HG03025 (cell line): ENCODE results near the gene B4GALT1.

Experiments
- ATAC-seq: cut with Tn5 transposase; IDR thresholded peaks from one replicate; pipeline ENCODE4 v1.9.1; 2021; ENCODE audit warnings: mild to moderate bottlenecking, moderate library complexity; ENCODE audit not compliant: unreplicated experiment, low FRiP score

Gene B4GALT1

DNA sequence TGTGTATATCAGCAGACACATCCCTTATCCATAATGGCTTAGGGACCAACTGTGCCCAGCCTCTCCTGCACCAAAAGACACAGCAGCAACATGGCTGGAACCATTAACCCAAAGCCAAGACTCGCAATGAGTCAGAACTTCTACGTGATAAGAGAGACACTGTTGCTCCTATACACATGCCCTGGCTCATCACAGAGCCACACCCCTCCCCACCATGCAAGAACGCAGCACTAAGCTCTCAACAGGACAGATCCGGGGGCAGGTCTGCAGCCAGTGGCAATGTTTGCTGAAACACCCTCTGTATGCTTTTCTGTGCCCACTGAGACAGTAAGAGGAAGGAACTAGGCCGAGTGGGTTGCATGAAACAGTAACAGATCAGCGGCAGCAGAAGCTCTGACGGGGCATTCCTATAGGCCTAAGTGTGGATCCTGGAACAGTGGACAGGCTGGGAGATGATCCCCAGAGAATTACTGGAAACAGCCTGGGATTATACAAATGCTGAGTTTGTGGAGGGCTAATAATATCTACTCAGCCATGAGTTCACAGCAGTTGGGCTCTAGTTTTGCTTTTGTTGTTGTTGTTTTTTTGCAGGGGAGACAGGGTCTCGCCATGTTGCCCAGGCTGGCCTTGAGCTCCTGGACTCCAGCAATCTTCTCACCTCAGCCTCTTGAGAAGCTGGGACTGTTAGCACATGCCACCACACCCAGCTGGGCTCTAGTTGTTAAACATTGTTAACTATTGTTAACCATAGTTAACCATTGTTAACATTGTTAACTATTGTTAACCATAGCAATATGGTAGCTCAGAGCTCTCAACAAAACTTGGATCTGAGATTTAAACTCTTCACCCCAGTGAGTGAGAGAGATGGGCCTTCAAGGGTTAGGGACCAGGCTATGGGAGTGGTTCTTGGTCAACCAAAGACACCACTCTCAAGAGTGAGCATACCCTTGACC is 41.0 kb downstream of the B4GALT1 start:
- no peak for ATAC-seq

DNA sequence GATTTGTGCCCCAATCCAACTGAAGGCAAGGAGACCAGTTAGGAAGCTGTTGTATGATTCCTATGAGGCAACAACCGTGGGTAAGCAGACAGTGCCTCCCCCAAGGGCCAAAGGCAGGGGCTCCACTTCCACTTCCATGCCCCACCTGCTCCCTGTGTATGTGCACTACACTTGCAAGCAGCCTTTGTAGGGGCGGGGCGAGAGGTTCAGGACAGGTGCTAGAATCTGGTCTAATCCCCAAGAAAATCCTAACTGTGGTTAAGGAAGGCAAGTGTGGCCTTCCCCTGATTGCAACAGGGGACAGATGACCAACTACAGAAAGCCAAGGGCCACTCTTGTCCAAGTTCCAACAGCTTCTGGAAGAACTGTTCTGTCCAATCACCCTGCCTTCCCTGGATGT is 41.7 kb downstream of the B4GALT1 start:
- ATAC-seq, result no peak

DNA sequence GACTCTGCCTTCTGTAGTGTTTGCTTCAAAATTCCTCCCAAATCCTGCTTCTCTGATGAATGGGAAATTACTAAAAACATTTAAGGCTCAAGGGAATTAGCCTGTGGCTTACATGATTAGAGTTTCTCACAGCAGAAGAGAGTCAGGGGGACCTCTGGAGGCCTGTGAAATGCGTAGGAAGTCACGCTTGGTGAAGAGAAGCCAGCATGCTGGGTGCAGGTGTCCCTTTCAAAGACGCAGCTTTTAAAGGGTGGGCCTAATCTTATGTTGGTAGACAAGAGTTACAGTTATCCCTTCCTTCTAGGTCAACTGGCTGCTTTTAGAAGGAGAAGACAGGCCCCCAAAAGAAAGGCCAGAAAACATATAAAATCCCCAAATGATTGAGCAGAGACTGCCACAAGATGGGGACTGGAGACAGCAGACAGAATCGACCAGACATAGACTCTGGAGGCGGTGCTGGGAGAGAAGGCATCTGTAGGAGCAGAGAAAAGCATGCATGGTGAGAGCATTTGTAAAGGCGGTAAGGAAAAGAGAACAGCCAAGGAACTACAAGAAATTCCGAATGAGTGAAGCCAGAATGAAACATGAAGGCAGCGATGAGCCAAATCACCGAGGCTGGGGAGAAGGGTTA is 42.3 kb downstream of the B4GALT1 start:
- ATAC-seq, result no peak

DNA sequence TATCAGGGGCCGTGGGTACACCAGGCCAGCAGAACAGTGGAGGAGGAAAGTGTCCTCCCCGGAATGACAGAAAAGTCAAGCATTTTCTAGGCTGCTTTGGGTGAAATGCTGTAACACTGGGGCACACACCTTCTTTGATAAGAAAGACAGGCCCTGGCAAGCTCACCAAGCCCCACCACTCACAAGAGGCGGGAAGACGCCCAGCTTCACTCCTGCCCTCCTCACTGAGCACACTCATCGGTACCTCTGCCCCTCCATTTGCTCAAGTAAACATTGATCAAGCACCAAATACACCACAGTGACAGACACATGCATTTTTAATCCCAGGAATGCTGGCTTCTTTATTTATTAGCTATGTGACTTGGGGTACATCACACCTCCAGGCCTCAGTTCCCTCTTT is 43.1 kb downstream of the B4GALT1 start:
- no peak for ATAC-seq

DNA sequence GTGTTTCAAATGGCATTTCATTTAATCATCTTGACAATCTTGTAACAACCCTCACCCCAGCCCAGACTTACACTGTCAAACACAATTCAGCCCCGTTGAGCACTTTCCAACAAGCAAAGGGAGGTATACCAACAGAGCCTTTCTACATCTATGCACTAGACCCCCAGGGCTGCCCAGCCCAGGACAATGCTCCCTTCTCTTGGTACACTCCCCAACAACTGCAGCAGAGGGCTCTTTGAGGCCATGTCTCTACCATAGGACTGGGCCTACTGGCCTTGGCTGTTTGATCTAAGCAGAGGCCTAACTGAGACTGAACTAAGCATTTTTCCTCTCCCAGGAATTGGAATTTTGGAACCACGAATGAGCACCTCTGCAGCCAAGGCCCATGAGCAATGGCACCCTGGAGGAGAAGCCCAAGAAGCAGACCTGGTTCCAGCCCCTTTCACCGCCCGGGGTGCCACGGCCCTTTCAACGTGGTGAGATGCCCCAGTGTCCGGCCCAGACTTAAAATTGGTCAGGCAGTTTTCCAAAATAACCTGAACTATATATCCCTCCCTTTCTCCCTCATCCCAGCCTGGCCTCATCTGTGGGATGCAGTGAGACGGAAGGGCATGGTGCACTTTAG is 43.6 kb downstream of the B4GALT1 start:
- ATAC-seq, result no peak

DNA sequence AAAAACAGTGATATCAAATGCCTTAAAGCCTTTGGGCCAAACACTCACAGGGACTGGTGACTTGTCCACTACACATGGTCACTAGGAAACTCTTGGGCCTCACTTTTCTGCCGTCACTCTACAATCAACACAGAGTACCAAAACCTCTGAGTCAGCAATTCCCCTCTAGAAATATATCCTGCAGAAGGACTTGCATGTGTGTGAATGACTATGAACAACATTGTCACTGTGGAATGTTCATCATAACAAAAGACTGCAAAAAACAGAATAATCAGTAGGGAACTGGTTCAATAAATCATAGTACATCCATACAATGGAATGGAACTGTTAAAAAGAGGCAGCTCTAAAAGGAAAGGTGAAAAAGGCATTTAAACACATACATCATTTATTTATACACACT is 46.5 kb downstream of the B4GALT1 start:
- no peak for ATAC-seq

DNA sequence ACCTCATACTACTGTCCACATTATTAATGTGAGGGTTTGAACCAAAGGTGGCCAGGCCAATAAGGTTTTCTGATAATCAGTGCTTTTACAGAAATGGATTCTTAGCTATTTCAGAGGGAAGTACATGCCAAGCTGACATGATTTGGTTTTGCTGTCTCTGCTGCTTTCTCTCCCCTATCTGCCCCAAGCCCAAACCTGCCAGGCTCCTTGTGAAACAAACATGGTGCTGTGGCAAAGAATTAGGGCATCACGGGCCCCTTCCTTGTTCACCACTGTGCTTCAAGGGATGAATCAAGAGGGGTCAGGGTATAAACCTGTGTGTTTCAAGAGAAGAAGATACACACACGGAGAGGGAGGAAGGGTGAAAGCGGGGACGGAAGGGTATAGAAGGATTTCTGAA is 49.3 kb downstream of the B4GALT1 start:
- ATAC-seq, result no peak

DNA sequence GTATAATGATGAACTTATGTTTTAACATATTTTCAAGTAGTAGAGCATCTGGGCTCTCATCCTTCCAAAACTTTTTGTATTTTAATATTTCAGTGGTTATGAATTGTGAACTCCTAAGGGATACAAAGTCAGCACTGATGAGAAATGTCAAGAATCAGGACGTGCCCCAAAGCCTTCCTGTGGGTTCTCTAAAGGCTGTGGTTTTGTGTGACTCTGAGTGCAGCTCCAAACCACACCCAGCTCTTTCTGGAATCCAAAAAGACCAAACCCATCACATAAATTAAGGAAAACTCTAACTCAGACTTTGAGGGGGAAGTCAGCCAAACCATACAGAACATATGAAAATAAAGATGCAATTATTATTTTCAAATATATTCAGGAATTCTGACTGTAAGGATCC is 49.8 kb downstream of the B4GALT1 start:
- ATAC-seq, result no peak

DNA sequence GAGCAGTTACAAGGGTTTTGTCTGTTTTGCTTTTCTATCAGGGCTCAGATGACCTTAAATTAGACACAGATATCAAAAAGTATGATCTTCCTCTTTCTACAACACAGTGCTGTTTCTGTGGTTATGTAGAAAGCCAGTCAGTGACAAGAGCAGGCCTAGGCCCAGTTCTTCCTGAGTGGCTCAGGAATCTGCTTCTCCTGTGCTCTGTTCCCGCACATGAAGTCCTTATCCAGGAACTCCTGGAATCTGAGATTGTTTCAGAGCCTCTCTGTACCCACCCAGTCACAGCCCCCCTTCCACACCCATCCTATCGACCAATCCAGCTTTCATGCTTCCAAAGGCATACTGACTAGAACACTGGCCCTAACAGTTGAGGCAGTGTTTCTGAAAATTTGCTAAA is 50.3 kb downstream of the B4GALT1 start:
- ATAC-seq, result no peak

DNA sequence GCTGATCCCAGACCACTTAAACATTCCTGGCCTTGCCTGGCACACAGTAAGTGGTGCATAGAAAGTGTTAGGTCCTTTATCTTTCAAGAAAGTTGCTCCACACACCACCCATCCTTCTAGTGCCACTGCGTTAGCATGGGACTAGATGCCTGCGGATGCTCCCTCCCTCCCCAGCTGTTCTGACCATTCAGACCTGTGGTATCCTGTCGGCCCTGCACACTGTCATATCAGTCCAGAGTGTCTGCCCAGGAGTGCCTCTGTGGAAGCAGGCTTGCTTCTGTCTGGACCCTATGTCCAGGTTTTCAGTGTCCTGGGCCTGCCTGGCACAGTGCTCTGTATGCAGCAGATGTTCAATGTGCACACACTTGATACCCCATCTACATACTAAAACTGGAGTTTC is 52.4 kb downstream of the B4GALT1 start:
- ATAC-seq, result no peak

DNA sequence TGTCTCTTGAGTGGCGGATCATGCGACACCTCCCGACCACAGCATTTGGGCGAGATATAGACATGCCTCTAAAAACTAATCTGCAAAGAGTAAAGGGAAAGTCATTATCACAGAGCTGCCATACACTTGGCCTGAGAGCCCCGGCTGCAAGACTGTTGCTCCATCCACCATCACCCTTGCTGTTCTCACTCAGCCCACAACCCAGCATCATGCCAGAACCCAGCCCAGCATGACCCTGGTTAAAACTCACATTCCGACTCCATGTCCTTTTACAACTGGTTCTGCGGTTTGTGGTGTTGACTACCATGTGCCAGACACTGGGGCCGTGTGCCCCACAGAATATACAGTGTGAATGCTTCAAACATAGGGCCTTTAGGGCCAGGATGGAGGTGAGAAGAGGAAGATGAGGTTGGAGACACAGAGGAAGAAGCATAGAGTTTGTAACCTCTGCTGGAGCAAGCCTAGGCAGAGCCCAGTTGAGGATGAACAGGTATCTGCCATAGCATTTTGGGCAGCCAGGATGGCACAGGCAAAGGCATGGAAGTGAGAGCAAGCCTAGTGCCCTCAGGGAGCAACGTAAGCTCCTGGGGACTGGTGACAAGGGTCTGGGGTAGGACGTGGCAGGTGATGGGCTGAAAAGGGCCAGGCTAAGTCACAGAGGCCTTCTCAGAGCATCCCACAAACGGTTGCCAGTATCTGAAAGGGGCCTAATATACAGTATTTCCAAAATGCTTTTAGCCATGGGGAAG is 53.2 kb downstream of the B4GALT1 start:
- ATAC-seq, result no peak

DNA sequence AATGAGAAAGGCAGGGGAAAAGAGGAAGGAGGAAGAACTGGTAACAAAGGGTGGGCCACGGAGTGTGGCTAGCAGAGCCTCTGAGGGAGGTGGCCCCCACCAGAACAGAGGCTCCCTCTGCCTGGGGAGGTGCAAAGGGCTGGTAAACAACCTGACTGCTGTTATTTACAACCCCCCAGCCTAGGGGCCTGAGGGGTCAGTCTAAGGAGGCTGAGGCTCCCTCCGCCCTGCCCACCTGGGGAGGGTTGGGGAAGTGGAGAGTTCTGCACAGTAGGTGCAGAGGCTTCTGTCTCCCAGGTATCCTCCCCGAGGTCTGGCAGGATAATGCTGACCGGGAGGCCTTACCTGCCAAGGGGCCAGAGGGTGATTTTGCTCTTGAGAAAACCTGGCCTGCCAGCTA is 55.0 kb downstream of the B4GALT1 start:
- ATAC-seq, result no peak

DNA sequence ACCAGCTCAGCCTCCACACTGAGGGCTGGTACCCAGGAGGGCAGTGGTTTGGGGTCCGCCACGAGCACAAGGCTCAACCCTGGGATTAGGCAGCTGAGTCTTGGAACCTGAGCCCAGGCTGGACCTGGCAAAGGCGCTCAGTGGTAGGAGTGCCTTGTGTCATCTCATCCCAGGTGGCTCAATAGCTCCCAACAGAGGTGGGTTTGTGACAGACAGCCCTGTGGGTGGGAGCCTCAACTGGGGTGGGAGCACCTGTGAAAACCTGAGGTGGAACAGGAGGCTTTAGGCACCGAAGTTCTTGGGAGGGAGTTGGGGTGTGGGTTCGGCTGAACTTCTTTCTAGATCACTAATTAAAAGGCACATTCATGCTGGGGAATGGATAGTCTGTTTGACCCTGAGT is 55.5 kb downstream of the B4GALT1 start:
- no peak for ATAC-seq

DNA sequence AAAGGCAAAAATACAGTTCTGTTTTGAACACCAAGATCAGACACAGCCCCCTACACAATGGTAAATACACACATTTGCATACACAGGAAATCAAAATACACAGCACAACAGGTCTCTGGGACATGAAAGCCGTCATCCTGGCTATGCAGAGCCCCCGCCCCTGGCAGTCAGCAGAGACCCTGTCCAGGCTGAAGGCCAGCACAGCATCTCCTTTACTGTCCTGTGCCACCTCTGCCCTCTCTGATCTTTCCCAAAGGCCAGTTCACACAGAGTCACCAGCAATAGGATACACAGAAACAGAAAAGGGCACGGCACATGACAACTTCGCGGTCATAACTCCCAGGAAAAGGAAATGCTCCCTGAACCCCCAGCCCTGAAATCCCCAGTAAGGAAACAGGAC is 56.5 kb downstream of the B4GALT1 start:
- ATAC-seq, result no peak

DNA sequence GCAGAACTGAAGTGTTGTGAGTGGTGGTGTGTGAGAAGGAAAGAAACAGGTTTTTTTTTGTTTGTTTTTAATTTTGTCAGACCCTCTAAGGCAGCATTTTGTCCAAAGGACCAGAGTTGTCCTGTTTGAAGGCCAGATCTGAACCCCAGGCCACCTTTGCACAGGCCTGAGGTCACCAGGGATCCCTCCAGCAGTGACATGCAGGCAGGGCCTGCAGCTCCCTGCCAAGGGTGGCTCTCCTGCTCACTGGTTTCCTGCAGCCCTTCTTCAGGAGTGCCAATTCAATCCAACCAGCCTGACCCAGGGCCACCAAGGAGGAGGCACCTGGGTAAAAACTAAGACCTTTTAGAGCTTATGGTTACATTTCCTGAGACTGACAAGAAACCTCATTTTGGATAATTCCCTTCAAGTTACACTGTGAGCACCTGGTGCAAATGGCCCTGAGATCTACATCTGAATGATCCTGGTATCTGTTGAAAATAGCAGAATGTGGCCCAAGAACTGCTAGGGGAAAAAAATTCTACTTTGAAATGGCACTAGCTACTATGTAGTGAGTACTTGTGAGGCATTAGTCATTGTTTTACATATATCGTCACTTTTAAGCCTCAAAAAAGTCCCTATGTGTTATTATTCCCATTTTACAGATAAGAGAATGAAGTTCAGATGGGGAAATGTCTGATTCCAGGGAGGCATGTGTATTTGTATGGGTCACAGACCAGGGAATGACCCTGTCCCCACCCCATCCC is 57.1 kb downstream of the B4GALT1 start:
- no peak for ATAC-seq

DNA sequence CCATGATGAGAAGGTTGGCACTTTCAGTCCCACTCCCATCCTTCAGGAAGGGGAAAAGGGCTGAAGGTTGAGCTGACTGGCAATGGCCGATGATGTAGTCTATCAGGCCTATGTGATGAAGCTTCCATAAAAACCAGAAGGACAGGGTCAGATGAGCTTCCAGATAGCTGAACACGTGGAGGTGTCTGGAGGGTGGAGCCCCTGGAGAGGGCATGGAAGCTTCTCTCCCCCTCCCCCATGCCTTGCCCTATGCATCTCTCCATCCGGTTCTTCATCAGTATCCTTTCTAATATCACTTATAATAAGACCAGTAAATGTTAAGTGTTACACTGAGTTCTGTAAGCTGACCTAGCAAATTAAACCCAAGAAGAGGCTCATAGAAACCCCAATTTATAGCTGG is 58.0 kb downstream of the B4GALT1 start:
- ATAC-seq, result no peak

DNA sequence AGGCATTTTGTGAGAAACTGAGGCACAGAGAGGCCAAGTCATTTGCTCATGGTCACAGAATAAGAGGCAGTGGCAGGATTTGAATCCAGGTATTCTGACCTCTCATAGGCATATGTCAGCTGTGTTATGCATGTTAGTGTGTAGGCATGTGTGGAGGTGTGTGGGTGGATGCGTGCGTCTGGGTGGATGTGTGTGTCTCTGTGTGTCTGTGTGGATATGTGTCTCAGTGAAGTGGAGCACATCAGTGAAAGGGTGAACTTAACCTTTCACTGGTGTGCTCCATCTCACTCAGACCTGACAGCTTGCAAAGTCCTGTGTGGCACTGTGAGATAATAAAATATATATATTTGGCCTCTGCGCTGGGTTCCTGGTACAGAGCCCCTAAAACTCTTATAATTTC is 58.7 kb downstream of the B4GALT1 start:
- no peak for ATAC-seq

DNA sequence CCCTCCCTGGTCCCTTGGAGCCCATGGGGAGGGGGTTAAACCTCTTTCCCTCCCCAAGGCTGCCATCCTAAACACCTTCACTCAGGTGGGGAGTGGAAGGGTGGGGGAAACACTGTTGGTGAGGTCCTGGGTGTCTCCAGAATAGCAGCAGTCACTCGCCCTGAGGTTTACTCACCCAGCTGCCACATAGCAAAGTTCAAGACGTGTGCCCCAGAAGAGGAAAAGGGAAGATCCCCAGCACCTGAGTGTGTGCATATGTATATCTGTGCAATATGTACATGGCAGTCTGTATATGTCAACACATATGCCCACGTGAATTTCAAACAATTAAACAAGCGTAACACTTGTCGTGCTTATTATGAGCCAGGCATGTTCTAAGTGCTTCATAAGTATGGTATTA is 59.4 kb downstream of the B4GALT1 start:
- no peak for ATAC-seq

DNA sequence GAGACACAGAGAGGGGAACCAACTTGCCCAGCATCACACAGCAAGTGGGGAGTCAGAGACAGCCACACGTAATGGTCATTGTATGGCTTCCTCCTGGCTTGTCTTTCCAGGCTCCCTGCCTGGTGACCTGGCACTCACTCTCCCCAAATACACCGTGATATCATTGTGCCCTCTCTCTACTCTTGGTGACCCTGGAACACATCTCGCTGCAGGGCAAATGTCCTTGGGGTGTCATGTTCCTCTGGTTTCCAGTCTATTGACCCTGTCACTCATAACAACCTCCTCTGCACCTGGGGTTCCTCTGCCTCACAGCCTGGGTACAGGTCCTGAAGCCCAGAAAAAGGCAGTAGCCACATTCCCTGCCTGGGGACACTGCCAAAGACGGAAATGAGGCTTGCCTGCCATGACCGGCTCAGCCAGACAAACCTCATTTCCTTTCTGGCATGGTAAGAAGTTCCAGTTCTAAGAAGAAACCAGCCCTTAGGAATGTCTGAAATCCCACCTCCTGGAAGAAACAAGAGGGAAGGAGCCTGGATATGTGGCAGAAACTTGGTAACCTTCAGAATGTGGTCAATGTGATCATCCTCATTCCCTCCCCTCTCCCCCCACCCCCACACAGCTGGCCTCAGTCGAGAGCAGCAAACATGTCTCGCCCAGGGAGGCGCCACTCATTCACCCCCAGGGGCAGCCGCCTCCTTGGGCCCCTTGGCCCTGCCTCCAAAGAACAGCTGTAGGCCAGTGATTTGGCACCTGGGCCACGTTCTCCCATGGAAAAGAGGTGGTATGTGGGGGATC is 60.1 kb downstream of the B4GALT1 start:
- no peak for ATAC-seq
